HEK293 (cell line): Measurements from ENCODE around the gene HNRNPUL1.
A peak's percentile ranks its signal among the peaks of the same experiment; 100 is the strongest.

ENCODE experiments used
- CTCF ChIA-PET: fragments of 350-600 bp; formaldehyde crosslinking; extraction: SDS; loops from one replicate; lab custom pipeline; 2021; ENCODE audit warnings: antibody characterized with exemption; lab: Yijun Ruan, JAX
- POLR2A ChIA-PET: fragments of 300-600 bp; formaldehyde crosslinking; extraction: SDS; loops from one replicate; lab custom pipeline; 2020; ENCODE audit warnings: antibody characterized with exemption, inconsistent platforms; lab: Yijun Ruan, JAX
- H3K27ac ChIP-seq: fragments of 200-500 bp; sonication (Bioruptor generic); 2 replicates; pipeline ENCODE4 v1.5.1; 2014; ENCODE audit warnings: low read depth, low read length, control low read depth, inconsistent platforms; ENCODE audit errors: extremely low read depth
- H3K36me3 ChIP-seq, 2 experiments: fragments of 200-500 bp in 1 of 2; sonication (Bioruptor generic) in 1 of 2; 1 replicate in 1 of 2; 2 replicates in 1 of 2; pipeline ENCODE4 v1.5.1; 2014 to 2017; ENCODE audit warnings: inconsistent platforms in 2 of 2, low read length in 2 of 2; ENCODE audit not compliant: control insufficient read depth in 2 of 2, insufficient read depth in 1 of 2
- H3K4me1 ChIP-seq: fragments of 200-500 bp; sonication (Bioruptor generic); 2 replicates; pipeline ENCODE4 v1.5.1; 2014; ENCODE audit warnings: mild to moderate bottlenecking, low read length, inconsistent platforms; ENCODE audit not compliant: control insufficient read depth, insufficient read depth
- H3K4me3 ChIP-seq: 2 replicates; pipeline ENCODE4 v1.5.1; 2011; ENCODE audit warnings: low read depth, mild to moderate bottlenecking, control low read depth, low read length, moderate library complexity
- H3K9me3 ChIP-seq: fragments of 200-500 bp; sonication (Bioruptor generic); 2 replicates; pipeline ENCODE4 v1.5.1; 2014; ENCODE audit warnings: low read depth, low read length, inconsistent platforms; ENCODE audit not compliant: control insufficient read depth, insufficient read depth
- CTCF ChIP-seq: fragments of 450-650 bp; formaldehyde crosslinking; IDR thresholded peaks from 2 replicates; pipeline ENCODE4 v1.5.1; 2016; ENCODE audit warnings: missing biosample characterization, missing genetic modification characterization
- GFI1B ChIP-seq: fragments of 450-650 bp; formaldehyde crosslinking; IDR thresholded peaks from 2 replicates; pipeline ENCODE4 v1.5.1; 2016; ENCODE audit warnings: missing biosample characterization, missing genetic modification characterization
- GLIS1 ChIP-seq: fragments of 450-650 bp; formaldehyde crosslinking; IDR thresholded peaks from 2 replicates; pipeline ENCODE4 v1.5.1; 2016; ENCODE audit warnings: missing biosample characterization, missing genetic modification characterization
- KLF10 ChIP-seq: fragments of 450-650 bp; IDR thresholded peaks from 2 replicates; pipeline ENCODE4 v1.5.1; 2018; ENCODE audit warnings: missing biosample characterization, mild to moderate bottlenecking, missing genetic modification characterization
- KLF17 ChIP-seq: fragments of 450-650 bp; formaldehyde crosslinking; IDR thresholded peaks from 2 replicates; pipeline ENCODE4 v1.5.1; 2016; ENCODE audit warnings: missing biosample characterization, missing genetic modification characterization
- MEIS1 ChIP-seq: sonication (generic); formaldehyde crosslinking; IDR thresholded peaks from 2 replicates; pipeline ENCODE4 v1.8.1; 2022; ENCODE audit warnings: missing genetic modification reagents, mild to moderate bottlenecking, borderline replicate concordance
- MZF1 ChIP-seq: fragments of 450-650 bp; formaldehyde crosslinking; IDR thresholded peaks from 2 replicates; pipeline ENCODE4 v1.5.1; 2017; ENCODE audit warnings: missing biosample characterization, missing genetic modification characterization, borderline replicate concordance
- SCRT1 ChIP-seq: fragments of 450-650 bp; formaldehyde crosslinking; IDR thresholded peaks from 2 replicates; pipeline ENCODE4 v1.5.1; 2016; ENCODE audit warnings: missing biosample characterization, missing genetic modification characterization, borderline replicate concordance
- SCRT2 ChIP-seq: fragments of 450-650 bp; formaldehyde crosslinking; IDR thresholded peaks from 2 replicates; pipeline ENCODE4 v1.5.1; 2016; ENCODE audit warnings: missing biosample characterization, missing genetic modification characterization
- ZBTB1 ChIP-seq: fragments of 450-650 bp; formaldehyde crosslinking; IDR thresholded peaks from 2 replicates; pipeline ENCODE4 v1.5.1; 2016; ENCODE audit warnings: missing biosample characterization, missing genetic modification characterization
- ZBTB17 ChIP-seq: fragments of 450-650 bp; formaldehyde crosslinking; IDR thresholded peaks from 2 replicates; pipeline ENCODE4 v1.5.1; 2016; ENCODE audit warnings: missing biosample characterization, missing genetic modification characterization
- ZNF121 ChIP-seq: fragments of 450-650 bp; formaldehyde crosslinking; IDR thresholded peaks from 2 replicates; pipeline ENCODE4 v1.5.1; 2016; ENCODE audit warnings: missing biosample characterization, missing genetic modification characterization
- ZNF223 ChIP-seq: fragments of 450-650 bp; formaldehyde crosslinking; IDR thresholded peaks from 2 replicates; pipeline ENCODE4 v1.5.1; 2016; ENCODE audit warnings: missing biosample characterization, missing genetic modification characterization
- ZNF48 ChIP-seq: fragments of 450-650 bp; formaldehyde crosslinking; IDR thresholded peaks from 2 replicates; pipeline ENCODE4 v1.5.1; 2016; ENCODE audit warnings: missing biosample characterization, missing genetic modification characterization
- ZNF544 ChIP-seq: fragments of 450-650 bp; formaldehyde crosslinking; IDR thresholded peaks from 2 replicates; pipeline ENCODE4 v1.5.0; 2017; ENCODE audit warnings: missing biosample characterization, missing genetic modification characterization
- ZNF610 ChIP-seq: fragments of 450-650 bp; formaldehyde crosslinking; IDR thresholded peaks from 2 replicates; pipeline ENCODE4 v1.5.1; 2016; ENCODE audit warnings: missing biosample characterization, missing genetic modification characterization, borderline replicate concordance
- ZNF768 ChIP-seq: fragments of 450-650 bp; formaldehyde crosslinking; IDR thresholded peaks from 2 replicates; pipeline ENCODE4 v1.5.1; 2018; ENCODE audit warnings: missing biosample characterization, mild to moderate bottlenecking, missing genetic modification characterization
- ZNF776 ChIP-seq: fragments of 450-650 bp; formaldehyde crosslinking; IDR thresholded peaks from 2 replicates; pipeline ENCODE4 v1.5.0; 2017; ENCODE audit warnings: missing biosample characterization, missing genetic modification characterization, borderline replicate concordance
- ZNF792 ChIP-seq: fragments of 450-650 bp; formaldehyde crosslinking; IDR thresholded peaks from 2 replicates; pipeline ENCODE4 v1.5.1; 2016; ENCODE audit warnings: missing biosample characterization, missing genetic modification characterization
- ZSCAN5A ChIP-seq: fragments of 450-650 bp; formaldehyde crosslinking; IDR thresholded peaks from 2 replicates; pipeline ENCODE4 v1.5.1; 2016; ENCODE audit warnings: missing biosample characterization, missing genetic modification characterization

HNRNPUL1 gene

GRCh38 chr19:41233748-41234240, 30.4 kb upstream of the HNRNPUL1 start:
- ChIA-PET POLR2A (interaction anchor here (1.7 kb wide), 1 partner anchor 7 kb away, joined by 5 read pairs; no protein-coding TSS in a partner anchor), CTCF (interaction anchor here (0.6 to 2.6 kb wide), 4 partner anchors 25 to 561 kb away, joined by 3 to 16 read pairs (median 3); no protein-coding TSS in a partner anchor)
- TF ChIP-seq ZBTB17 (tag by site-specific recombination): no peak
- TF ChIP-seq MZF1 (tag by site-specific recombination): no peak
- no peak for TF ChIP-seq ZNF48
- TF ChIP-seq KLF10: no peak
- TF ChIP-seq ZNF768: peak; percentile 91; the same call in 1 of the 2 replicates
- Histone ChIP-seq H3K27ac (no peak overlapping the region), H3K4me1 (no peaks in the 10 kb centered on the region), H3K36me3 (no peaks in the 10 kb centered on the region), H3K9me3 (no peaks in the 10 kb centered on the region), H3K4me3 (no peak overlapping the region)

GRCh38 chr19:41234512-41235168, 29.5 kb upstream of the HNRNPUL1 start:
- Histone ChIP-seq H3K36me3 (no peaks in the 10 kb centered on the region), H3K4me1 (no peaks in the 10 kb centered on the region), H3K27ac (no peak overlapping the region), H3K9me3 (no peaks in the 10 kb centered on the region), H3K4me3 (no peak overlapping the region)
- ChIA-PET CTCF (interaction anchor here (1.1 kb wide), 2 partner anchors 26 to 560 kb away, joined by 3 read pairs; no protein-coding TSS in a partner anchor), POLR2A (interaction anchor here (1.7 kb wide), 1 partner anchor 8 kb away, joined by 5 read pairs; no protein-coding TSS in a partner anchor)
- peak; percentile 62 for TF ChIP-seq SCRT2 (tag by site-specific recombination)
- TF ChIP-seq ZNF768: peak; percentile 98; the same call in 1 of the 2 replicates
- TF ChIP-seq ZNF223 (tag by site-specific recombination): no peak
- TF ChIP-seq SCRT1 (tag by site-specific recombination): peak; percentile 54; the same call in 1 of the 2 replicates

GRCh38 chr19:41235480-41235879, 28.7 kb upstream of the HNRNPUL1 start:
- Histone ChIP-seq H3K36me3 (no peaks in the 10 kb centered on the region), H3K9me3 (no peaks in the 10 kb centered on the region), H3K4me3 (no peak overlapping the region), H3K27ac (no peak overlapping the region), H3K4me1 (no peaks in the 10 kb centered on the region)
- POLR2A ChIA-PET: interaction anchor here (0.7 to 1.7 kb wide), 2 partner anchors 9 to 16 kb away, joined by 5 to 8 read pairs; partner anchors contain the start of gene AXL
- TF ChIP-seq ZNF792: no peak
- no peak for TF ChIP-seq ZNF121 (tag by site-specific recombination)
- no peak for TF ChIP-seq ZNF776 (tag by site-specific recombination)
- CTCF ChIA-PET: interaction anchor here (0.6 to 1.5 kb wide), 2 partner anchors 32 to 402 kb away, joined by 3 to 4 read pairs; no protein-coding TSS in a partner anchor

- H3K4me3 ChIP-seq: no peak overlapping the region
- TF ChIP-seq CTCF (tag by site-specific recombination): no peak
- no peaks in the 10 kb centered on the region for H3K9me3 ChIP-seq
- ChIA-PET CTCF (no interaction called here), POLR2A (no interaction called here)
- no peaks in the 10 kb centered on the region for H3K36me3 ChIP-seq
- no peaks in the 10 kb centered on the region for H3K4me1 ChIP-seq
- H3K27ac ChIP-seq: no peak overlapping the region
Measured at GRCh38 chr19:41238244-41238643, 25.9 kb upstream of the HNRNPUL1 start.

DNA sequence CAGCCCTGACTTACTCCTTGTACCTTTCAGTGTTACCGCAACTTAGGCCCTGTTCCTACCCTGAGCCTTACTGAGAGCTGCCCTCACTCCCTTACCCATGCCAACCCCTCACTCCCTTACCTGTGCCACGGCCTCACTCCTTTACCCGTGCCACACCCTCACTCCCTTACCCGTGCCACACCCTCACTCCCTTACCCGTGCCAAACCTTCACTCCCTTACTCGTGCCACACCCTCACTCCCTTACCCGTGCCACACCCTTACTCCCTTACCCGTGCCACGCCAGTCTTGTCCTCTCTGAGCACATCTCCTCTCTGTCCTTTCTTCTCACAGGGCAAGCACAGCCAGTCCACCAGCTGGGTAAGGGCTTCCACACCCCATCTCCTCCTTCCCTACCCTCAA, 24.8 kb upstream of the HNRNPUL1 start:
- no peaks in the 10 kb centered on the region for H3K36me3 ChIP-seq
- CTCF ChIA-PET: no interaction called here
- no peak overlapping the region for H3K4me3 ChIP-seq
- no peak overlapping the region for H3K27ac ChIP-seq
- POLR2A ChIA-PET: no interaction called here
- no peaks in the 10 kb centered on the region for H3K9me3 ChIP-seq
- no peaks in the 10 kb centered on the region for H3K4me1 ChIP-seq
- no peak for TF ChIP-seq GFI1B
- no peak for TF ChIP-seq ZNF768
- no peak for TF ChIP-seq ZBTB17 (tag by site-specific recombination)
- no peak for TF ChIP-seq KLF17 (tag by site-specific recombination)
- TF ChIP-seq ZNF544 (tag by site-specific recombination): no peak
- TF ChIP-seq ZBTB1 (tag by site-specific recombination): no peak
- no peak for TF ChIP-seq GLIS1 (tag by site-specific recombination)
- TF ChIP-seq MEIS1 (CRISPR knock-in tag): no peak
- no peak for TF ChIP-seq ZSCAN5A (tag by site-specific recombination)
- TF ChIP-seq ZNF610 (tag by site-specific recombination): no peak
